ENCODE data around the gene VSTM2L. TPM values are rescaled to one million over a fixed set of nuclear protein-coding genes. Genes with fewer than 3 reads are reported as not detected.

Gene VSTM2L
- total and polyA plus RNA-seq, 9 of the 15 experiments (the other 6 are each of a cell fraction or from before 2014, with no cell fraction given), result not detected

- in situ Hi-C loops (cut with MboI) (no loop called here), intact Hi-C loops (cut with micrococcal nuclease) (no loop called here)
- DNase-seq (ENCODE audit: extremely low read depth in 1 of 4, low spot score in 3 of 4) (no peak), ATAC-seq (no peak), FAIRE-seq (no peak)
- no peak overlapping the region for H3K9ac ChIP-seq (ENCODE audit: insufficient read depth in 1 of 2, low read depth in 2 of 2, low read length in 2 of 2)
- ChIA-PET POLR2A (interaction anchor here (0.6 kb wide), 1 partner anchor 25 kb away, joined by 3 read pairs; no protein-coding TSS in a partner anchor), CTCF (ENCODE audit: low intra/inter-chr PET ratio) (no interaction called here)
- H3K4me2 ChIP-seq (ENCODE audit: insufficient read depth, low read length), result no peak overlapping the region
- H3K9me3 ChIP-seq (replicated peaks; ENCODE audit: control insufficient read depth, insufficient read depth, low read depth, low read length), result no peaks in the 10 kb centered on the region
- H3K4me3 ChIP-seq, result no peak overlapping the region
- no peaks in the 10 kb centered on the region for H3K79me2 ChIP-seq (ENCODE audit: control insufficient read depth, insufficient read depth, low read length)
- no peak overlapping the region for H3K27ac ChIP-seq (ENCODE audit: extremely low read depth, low read depth, low read length)
- peaks cover 3% of the 10 kb centered on the region; the same call in 1 of the 2 replicates for H4K20me1 ChIP-seq (replicated peaks; ENCODE audit: control insufficient read depth, insufficient read depth, low read length)
- H3K4me1 ChIP-seq (replicated peaks in 1 of 2; ENCODE audit: control insufficient read depth in 2 of 2, insufficient read depth in 2 of 2, low read length in 2 of 2), result peaks cover 0 to 6% of the 10 kb centered on the region in 2 experiments; a peak in 1 of 5 replicates
- H3K9me1 ChIP-seq (ENCODE audit: control insufficient read depth, insufficient read depth, low read length), result peaks cover 3% of the 10 kb centered on the region
- no peaks in the 10 kb centered on the region for H3K36me3 ChIP-seq (ENCODE audit: control insufficient read depth, insufficient read depth, low read length)
- H3K27me3 ChIP-seq (ENCODE audit: control insufficient read depth in 2 of 2, insufficient read depth in 2 of 2, low read length in 2 of 2), result peaks cover 51 to 93% of the 10 kb centered on the region in 2 experiments
- WGBS (ENCODE audit: insufficient coverage, low coverage, missing lambda C conversion rate), result 0% methylated on average over 3 of the region's 4 CpGs
- no TSS peak for BruUV-seq (replicated peaks)
- no peak overlapping the region for H2AFZ ChIP-seq (ENCODE audit: low read depth, low read length)
- TF ChIP-seq E2F3 (CRISPR knock-in tag; IDR thresholded peaks at IDR 0.05) (no peak), ID3 (CRISPR knock-in tag; IDR thresholded peaks at IDR 0.05) (no peak), ID3 (tag; IDR thresholded peaks at IDR 0.05) (no peak), MEF2D (tag; conservative IDR thresholded peaks at IDR 0.05; ENCODE audit: low read depth) (no peak), PHF8 (IDR thresholded peaks at IDR 0.05; ENCODE audit: borderline replicate concordance, low read length) (no peak), GABPB2 (CRISPR knock-in tag; conservative IDR thresholded peaks at IDR 0.05) (no peak), ATF6 (CRISPR knock-in tag; IDR thresholded peaks at IDR 0.05) (no peak), ATF1 (CRISPR knock-in tag; IDR thresholded peaks at IDR 0.05) (no peak), ATF1 (tag; IDR thresholded peaks at IDR 0.05) (no peak), ZBTB11 (CRISPR knock-in tag; IDR thresholded peaks at IDR 0.05) (no peak), PREB (CRISPR knock-in tag; IDR thresholded peaks at IDR 0.05) (no peak), ZC3H11A (IDR thresholded peaks at IDR 0.05; ENCODE audit: low read depth, low read length) (no peak), GTF2A2 (tag; IDR thresholded peaks at IDR 0.05) (no peak), KHSRP (IDR thresholded peaks at IDR 0.05) (no peak)
These were observed 26.7 kb downstream of the VSTM2L start for GRCh38 chr20:37929683-37930014.

Data from K562 (cell line).